GM18508 (cell line): ENCODE measurements around the gene GSK3A.

ENCODE experiments used
- ATAC-seq: cut with Tn5 transposase; IDR thresholded peaks from one replicate; pipeline ENCODE4 v1.9.1; 2021; ENCODE audit warnings: moderate number of reproducible peaks; ENCODE audit not compliant: insufficient read depth, unreplicated experiment

The GSK3A gene

DNA sequence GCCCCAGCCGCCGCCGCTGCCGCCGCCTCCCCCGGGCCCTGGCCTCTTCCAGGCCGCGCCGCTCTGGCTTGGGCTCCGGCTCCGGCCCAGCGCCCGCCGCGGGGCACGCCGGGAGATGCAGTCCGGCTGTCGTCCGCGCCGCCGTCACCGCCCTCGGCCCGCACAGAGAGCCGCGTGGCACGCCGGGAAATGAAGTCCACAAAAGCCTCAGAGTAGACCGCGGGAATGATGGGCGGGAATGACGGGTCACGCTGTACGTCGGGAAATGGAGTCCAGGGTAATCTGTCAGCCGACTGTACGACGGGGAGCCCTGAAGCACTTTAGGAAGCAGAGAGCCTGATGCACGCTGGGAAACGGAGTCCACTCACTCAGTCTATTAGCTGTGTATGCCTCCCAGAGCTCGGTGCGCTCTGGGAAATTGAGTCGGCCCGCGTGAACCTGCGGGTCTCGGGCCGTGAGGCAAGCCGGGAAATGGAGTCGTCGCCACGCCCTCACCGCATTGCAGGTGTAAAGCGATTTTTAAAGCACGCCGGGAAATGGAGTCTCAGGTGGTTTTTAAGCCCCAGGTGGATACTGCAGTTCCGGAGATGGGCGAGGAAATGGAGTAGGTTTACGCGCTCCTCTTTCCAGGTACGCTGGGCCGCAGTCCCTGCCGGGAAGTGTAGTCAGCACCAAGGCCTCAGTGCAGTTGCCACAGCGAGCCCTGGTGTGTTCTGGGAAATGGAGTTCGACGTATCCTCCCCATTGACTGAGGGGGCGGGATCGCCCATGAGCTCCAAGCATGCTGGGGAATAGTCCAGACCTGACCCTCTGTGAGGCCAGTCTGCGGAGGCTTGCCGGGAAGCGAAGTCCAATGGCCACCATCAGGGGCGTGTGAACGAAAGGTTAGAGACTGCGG is at the start of gene GSK3A:
GSK3A (minus strand) TSS at position 91 of the 898 bp plus-strand sequence. CDS start 137 bp downstream, outside the sequence.
- peak; percentile 38 for ATAC-seq

DNA sequence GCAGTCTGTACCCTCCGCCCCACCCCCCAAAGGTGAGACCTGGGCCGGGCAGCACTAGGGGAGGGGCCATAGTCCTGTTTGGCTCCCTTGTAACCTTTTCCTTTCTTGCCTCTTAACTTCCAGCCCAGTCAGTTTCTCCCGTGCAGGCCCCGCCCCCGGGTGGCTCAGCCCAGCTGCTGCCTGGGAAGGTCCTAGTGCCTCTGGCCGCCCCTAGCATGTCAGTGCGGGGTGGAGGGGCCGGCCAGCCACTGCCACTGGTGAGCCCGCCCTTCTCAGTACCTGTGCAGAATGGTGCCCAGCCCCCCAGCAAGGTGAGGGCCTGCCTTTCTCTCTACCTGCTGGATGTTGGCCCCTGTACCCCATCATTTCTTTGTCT is 49.0 kb upstream of the GSK3A start:
- ATAC-seq = no peak

DNA sequence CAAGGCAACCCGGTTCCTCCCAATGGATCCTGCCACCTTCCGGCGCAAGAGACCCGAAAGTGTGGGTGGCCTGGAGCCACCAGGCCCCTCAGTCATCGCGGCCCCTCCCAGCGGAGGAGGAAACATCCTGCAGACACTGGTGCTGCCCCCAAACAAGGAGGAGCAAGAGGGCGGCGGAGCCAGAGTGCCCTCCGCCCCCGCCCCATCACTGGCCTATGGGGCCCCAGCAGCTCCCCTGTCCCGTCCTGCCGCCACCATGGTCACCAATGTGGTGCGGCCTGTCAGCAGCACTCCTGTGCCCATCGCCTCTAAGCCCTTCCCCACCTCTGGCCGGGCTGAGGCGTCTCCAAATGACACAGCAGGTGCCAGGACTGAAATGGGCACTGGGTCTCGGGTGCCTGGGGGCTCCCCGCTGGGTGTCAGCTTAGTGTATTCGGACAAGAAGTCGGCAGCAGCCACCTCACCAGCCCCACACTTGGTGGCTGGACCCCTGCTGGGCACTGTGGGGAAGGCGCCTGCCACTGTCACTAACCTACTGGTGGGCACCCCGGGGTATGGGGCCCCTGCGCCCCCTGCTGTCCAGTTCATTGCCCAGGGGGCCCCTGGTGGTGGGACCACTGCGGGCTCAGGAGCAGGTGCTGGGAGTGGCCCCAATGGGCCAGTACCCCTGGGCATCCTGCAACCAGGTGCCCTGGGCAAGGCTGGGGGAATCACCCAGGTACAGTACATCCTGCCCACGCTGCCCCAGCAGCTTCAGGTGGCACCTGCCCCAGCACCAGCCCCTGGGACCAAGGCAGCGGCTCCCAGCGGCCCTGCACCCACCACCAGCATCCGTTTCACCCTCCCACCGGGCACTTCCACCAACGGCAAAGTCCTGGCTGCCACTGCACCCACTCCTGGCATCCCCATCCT is 48.4 kb upstream of the GSK3A start:
- ATAC-seq = no peak

DNA sequence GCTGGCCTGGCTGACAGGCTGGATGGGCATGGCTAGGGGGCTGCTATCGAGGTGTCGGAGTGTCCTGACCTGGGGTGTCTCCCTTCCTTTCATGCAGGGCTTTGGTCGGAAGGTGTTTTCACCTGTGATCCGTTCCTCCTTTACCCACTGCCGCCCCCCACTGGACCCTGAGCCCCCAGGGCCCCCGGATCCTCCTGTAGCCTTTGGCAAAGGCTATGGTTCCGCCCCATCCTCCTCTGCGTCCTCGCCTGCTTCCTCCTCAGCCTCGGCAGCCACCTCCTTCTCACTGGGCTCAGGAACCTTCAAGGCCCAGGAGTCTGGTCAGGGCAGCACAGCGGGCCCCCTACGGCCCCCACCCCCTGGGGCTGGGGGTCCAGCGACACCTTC is 47.7 kb upstream of the GSK3A start:
- no peak for ATAC-seq

DNA sequence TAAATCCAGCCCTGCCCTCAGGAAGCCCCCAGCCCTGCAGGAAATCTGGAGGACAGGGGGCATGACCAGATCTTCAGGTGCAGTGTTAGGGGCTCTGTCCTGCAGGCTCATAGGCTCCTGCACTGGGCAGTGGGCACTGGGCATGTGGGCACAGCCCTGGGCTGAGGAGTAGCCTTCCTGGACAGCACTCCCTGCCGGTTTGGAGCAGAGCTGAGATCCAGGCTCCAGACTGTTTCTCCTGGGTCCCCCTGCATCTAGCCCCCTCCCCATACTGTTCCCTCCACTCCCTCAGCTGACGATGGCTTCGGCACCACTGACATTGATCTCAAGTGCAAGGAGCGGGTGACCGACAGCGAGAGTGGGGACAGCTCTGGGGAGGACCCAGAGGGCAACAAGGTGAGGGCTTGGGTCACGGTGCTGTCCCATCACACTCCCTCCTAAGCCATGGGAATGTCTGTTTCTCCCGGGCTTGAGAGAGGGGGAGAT is 47.2 kb upstream of the GSK3A start:
- ATAC-seq = no peak

DNA sequence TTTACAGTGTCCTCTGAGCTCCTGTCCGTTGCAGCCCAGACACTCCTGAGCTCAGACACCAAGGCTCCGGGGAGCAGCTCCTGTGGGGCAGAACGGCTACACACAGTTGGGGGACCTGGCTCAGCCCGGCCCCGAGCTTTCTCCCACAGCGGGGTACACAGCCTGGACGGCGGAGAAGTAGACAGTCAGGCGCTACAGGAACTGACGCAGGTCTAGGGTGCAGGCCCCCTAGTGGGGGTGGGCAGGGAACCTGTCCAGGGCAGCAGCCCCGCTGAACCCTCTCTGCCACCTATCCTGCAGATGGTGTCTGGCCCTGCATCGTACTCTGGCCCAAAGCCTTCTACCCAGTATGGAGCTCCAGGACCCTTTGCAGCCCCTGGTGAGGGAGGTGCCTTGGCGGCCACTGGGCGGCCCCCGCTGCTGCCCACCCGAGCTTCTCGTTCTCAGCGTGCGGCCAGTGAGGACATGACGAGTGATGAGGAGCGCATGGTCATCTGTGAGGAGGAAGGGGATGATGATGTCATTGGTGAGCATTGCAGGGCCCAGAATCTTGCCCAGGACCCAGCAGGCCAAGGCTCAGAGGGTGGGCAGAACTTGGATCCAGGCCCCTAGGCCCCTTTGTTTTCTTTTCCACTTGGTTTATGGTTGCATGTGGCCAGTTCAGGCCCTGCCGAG is 46.6 kb upstream of the GSK3A start:
- no peak for ATAC-seq

DNA sequence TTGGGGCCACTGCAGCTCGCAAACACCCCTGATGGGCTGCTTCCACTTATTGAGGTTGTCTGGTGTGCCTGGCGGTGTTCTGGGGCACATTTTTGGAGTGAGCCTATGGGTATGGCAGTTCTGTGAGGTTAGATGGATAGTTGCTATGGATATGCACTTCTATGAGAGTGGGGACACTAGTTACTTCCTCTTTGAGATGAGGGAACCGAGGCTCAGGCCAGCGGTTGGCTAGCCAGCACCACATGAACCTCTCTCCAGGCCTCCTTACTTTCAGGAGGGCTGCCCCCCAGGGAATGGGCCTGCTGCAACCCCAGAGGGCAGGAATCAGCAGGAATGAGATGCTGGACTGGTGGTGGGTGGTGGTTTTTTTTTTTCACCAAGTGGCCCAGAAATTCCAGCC is 46.0 kb upstream of the GSK3A start:
- no peak for ATAC-seq

DNA sequence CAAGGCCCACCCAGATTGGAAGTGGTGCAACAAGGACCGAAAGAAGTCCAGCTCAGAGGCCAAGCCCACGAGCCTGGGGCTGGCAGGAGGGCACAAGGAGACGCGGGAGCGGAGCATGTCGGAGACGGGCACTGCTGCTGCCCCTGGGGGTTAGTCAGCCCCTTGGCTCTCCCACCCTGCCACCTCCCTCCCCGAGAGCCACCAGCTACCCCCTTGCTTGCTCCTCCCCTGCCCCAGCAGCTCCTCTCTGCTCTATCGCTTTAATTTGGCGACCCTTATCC is 45.4 kb upstream of the GSK3A start:
- no peak for ATAC-seq

DNA sequence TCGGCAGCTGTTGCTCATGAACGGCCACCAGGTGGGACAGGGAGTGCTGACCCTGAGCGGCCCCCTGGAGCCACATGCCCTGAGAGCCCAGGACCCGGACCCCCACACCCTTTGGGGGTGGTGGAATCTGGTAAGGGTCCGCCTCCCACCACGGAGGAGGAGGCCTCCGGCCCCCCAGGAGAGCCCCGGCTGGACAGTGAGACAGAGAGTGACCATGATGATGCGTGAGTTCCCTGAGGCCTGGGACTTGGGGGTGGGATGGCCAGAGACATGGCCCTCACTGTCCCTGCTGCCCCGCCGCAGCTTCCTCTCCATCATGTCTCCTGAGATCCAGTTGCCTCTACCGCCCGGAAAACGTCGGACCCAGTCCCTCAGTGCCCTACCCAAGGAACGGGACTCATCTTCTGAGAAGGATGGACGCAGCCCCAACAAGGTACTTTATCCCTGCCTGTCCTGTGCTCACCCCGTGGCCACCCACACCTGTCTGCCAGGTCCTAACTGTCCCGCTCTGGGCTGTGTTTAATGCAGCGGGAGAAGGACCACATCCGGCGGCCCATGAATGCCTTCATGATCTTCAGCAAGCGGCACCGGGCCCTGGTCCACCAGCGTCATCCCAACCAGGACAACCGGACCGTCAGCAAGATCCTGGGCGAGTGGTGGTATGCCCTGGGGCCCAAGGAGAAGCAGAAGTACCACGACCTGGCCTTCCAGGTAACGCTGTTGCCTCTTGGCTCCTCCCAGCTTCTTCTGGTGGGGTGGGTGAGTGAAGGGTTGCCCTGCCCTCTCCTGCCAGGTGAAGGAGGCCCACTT is 44.8 kb upstream of the GSK3A start:
- no peak for ATAC-seq

DNA sequence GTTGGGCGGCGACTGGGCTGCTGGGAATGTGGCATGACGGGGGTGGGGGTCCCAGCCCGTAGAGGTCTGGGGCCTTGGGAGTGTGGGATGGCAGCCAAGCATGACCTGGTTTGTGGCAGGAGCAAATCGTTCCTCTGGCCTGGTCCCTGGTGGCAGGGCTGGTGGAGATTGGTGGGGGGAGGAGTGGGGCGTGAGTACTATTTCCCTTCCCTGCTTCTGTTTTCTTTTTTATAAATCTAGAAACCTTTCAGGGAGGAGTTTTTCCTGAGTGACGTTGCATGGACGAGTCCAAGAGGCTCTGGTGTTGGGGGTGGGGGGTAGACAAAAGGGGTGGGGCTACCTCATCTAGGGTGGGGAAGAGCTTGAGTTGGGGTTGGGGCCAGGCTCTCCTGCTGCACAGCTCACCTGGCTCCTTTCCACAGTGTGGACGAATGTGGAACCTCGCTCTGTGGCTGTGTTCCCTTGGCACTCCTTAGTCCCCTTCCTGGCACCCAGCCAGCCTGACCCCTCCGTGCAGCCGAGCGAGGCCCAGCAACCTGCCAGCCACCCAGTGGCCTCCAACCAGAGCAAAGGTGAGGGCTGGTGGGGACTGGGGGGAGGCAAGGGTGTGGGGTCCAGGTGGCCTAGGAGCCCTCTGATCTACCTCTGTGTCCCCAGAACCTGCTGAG is 44.1 kb upstream of the GSK3A start:
- ATAC-seq = no peak

DNA sequence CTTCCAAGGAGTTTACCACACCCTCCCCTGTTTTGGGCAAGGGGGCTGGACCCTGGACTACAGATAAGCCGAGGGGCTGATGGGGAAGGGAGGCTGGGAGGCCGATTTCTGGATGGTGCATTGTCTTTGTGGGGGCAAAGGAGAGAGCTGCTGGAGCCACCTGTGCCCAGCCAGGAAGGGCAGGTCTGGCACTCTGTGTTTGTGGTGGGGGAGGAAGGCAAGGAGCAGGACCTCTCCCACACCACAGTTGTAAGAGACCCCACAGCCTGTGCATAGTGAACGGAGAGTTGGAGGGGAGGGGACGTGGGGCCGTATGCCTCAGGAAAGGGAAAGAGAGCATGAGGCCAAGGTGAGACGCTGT is 43.6 kb upstream of the GSK3A start:
- no peak for ATAC-seq

DNA sequence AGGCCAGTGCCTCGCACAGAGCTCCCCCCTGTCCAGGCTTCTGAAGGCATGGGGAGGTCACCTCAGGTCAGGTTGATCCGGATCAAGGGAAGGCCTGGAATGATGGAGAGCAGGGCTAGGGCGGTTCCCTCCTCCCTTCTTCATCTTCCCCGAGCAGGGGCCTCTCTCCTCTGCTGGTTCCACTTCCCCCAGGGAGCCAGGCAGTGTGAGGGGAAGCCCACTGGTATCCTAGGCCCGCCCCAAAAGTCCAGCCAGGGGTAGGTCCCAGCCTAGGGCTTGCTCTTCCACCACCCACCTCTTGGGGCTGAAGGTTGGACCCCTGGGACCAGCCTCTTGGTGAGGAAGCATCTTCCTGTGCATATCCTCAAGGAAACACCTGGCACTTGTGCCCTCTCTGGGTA is 43.1 kb upstream of the GSK3A start:
- ATAC-seq = no peak

DNA sequence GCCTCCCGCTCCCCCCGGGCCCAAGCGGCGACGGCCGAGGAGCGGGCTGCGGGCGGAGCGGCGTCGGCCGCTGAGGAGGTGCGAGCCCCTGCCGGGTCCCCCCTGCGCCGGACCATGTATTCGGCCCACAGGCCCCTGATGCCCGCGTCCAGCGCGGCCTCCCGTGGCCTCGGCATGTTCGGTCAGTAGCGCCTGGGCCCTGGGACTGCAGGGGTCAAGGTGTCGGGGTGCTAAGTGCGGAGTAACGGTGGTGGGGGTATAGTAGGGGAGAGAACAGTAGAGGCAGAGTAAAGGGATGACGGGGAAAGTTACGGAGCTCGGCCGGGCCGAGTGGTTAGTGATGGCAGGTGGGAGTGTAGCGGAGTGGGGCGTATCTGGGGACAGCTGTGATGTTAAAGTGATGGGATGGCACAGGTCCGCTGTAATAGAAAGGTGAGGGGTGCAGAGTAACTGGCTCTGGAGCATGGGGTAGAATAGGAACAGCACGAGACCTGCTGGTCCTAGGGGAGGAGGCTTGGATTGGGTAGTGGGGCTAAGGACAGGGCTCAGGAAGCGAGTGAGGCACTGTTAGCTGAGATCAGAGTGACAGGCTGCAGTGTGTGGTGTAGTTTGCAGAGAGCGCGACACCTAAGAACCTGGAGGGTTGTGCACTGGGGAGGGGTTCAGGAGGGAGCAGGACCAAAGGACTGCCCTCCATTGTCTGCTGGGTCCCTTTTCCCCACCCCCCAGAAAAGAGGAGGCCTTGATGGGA is 42.4 kb upstream of the GSK3A start:
- no peak for ATAC-seq

DNA sequence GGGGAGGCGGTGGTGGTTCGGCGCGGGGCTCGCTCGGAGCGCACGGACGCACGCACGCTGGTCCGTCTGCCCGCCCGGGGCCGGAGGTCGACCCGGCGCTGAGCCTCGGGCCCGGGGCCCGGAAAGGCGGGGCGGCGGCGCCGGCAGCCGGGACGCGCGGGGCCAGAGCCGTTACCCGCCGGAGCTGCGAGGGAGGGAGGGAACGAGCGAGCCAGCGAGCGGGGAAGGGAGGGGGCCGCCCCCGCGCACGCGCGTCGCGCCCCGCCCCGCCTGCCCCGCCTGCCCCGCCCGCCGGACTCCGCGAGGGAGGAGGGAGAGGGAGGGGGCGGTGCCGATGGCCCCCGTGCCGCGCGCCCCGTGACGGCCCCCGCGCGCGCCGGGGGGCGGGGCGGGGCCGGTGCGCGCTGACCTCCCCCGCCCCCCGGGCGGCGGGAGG is 41.7 kb upstream of the GSK3A start:
- no peak for ATAC-seq

DNA sequence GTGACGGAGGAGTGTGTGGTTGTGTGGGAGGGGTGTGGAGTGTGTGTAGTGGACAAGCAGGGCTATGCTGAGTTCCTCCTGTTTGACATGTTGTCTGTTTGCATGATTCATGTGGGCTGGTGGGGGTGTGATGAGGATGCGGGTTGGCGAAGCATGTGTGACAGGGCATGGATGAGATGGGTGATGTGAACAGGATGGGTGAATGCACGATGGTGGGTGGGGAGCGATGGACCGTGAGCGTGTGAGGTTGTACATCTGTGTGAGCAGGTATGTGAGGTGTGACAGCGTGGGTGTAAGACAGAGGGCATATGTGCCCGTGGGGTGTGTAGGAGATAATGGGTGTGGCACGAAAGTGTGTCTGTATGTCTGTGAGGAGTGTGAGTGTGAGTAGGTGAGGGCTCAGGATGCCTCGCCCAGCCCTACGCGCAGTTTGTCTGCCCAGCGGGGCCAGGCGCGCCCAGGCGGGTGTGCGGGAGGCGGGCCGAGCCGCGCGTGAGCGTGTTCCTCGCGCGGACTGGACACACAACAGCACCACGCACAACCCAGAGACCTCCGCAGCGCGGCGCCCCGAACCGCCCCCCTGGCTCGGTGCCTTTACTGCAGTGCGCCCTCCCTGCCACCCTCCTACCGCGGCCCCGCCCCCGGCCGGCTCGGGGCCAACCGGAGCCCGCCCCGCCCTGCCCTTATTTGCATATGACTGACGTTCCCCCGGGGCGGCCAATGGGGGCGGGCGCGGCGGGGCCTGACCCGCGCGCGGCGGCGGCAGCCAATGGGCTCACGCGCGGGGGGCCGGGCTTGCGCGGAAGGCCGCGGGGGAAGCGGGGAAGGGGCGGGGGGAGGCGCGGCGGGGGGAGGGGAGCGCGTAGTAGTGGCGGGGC is 41.0 kb upstream of the GSK3A start:
- ATAC-seq = no peak

DNA sequence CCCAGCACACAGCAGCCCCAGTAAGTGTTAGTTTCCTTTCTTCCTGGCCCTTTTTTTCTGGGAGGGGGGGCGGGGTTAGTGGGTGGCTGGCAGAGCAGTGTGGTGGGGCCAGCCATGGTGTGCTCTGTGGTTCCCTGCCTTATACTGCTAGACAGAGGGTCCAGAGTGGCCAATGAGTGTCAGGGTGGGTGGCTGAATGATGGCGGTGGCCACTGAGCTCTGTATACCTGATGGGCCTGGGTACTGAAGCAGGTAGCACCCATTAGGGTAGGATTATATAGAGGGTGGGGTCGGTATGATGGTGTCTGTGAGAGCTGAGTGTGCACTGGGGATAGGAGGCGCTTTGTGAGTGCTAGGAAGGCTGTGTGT is 40.4 kb upstream of the GSK3A start:
- no peak for ATAC-seq

DNA sequence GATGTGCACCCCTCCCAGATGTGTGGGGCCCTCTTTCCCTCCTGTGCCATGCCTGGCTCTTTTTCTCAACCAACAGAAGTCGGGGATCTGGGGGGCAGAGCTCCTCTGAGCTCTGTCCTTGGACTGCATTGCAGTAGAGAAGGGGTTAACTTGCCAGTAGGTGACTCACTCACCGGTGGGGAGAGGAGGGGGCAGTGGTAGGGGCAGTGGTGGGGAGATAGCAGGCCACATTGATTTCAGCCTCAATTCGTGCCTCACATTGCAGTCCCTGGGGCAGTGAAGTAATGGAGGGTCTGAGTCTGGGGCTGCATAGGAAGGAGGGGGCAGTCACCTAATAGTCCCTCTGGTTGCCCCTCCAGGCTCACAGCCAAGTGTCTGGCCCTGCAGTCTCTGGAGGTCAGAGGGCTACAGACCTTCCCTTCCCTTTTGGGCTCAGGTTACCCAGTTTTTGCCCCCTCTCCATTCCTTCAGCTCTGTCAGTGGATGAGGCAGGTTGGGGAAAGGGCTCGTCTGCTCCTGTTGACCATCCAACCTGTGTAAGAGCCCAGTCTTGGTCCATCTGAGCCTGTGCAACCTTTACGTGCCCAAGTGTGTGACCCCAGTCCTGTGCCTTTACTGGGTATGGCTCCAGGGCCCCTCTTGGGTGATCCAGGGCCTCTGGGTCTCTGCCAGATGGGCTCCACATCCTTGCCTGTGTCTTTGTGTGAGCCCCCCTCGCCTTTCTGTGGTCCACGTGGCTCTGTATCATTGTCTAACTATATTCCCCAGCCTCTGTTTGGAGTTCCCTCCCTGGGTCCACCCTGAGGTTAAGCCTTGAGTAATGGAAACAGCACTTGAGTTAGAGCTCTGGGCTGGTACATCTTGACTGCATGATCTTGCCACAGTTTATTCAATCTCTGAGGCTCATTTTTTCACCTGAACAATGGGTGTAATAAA is 39.7 kb upstream of the GSK3A start:
- no peak for ATAC-seq
